IPS-18c (cell line): ENCODE measurements around the gene RBM25.
"Not testable (repeated sequence)": the region's sequence is repeated elsewhere in the genome, so short reads cannot be mapped to it uniquely, and the experiment has no call there.

Experiments used
- H3K4me3 ChIP-seq: 2 replicates; pipeline ENCODE4 v1.7.0; 2013; ENCODE audit warnings: low read depth, mild to moderate bottlenecking, low read length, moderate library complexity; ENCODE audit not compliant: insufficient read depth
- H3K9me3 ChIP-seq: one replicate; pipeline ENCODE4 v1.6.1; 2013; ENCODE audit warnings: mild to moderate bottlenecking, low read length, moderate library complexity; ENCODE audit not compliant: control insufficient read depth, insufficient read depth

Gene RBM25

GRCh38 chr14:73143617-73144016, 85.3 kb downstream of the RBM25 start:
- Histone ChIP-seq H3K4me3 (no peak overlapping the region), H3K9me3 (no peaks in the 10 kb centered on the region)

GRCh38 chr14:73145371-73145770, 87.0 kb downstream of the RBM25 start:
- no peak overlapping the region for H3K4me3 ChIP-seq
- H3K9me3 ChIP-seq, result no peaks in the 10 kb centered on the region

GRCh38 chr14:73146111-73146510, 87.8 kb downstream of the RBM25 start:
- Histone ChIP-seq H3K9me3 (no peaks in the 10 kb centered on the region), H3K4me3 (no peak overlapping the region)

- H3K9me3 ChIP-seq, result no peaks in the 10 kb centered on the region
- H3K4me3 ChIP-seq, result no peak overlapping the region
Observed at GRCh38 chr14:73149753-73150152, 91.4 kb downstream of the RBM25 start.

- no peaks in the 10 kb centered on the region for H3K9me3 ChIP-seq
- H3K4me3 ChIP-seq, result no peak overlapping the region
Observed at GRCh38 chr14:73153272-73153671, 94.9 kb downstream of the RBM25 start.

- H3K4me3 ChIP-seq, result no peak overlapping the region
- no peaks in the 10 kb centered on the region for H3K9me3 ChIP-seq
Observed at GRCh38 chr14:73162251-73162650, 103.9 kb downstream of the RBM25 start.

- H3K9me3 ChIP-seq, result no peaks in the 10 kb centered on the region
- no peak overlapping the region for H3K4me3 ChIP-seq
Observed at GRCh38 chr14:73166399-73166798, 108.1 kb downstream of the RBM25 start.

- no peak overlapping the region for H3K4me3 ChIP-seq
- H3K9me3 ChIP-seq, result no peaks in the 10 kb centered on the region
Observed at GRCh38 chr14:73167727-73168126, 109.4 kb downstream of the RBM25 start.

- H3K4me3 ChIP-seq, result no peak overlapping the region
- no peaks in the 10 kb centered on the region for H3K9me3 ChIP-seq
Observed at GRCh38 chr14:73168274-73168673, 109.9 kb downstream of the RBM25 start.

- Histone ChIP-seq H3K4me3 (no peak overlapping the region), H3K9me3 (no peaks in the 10 kb centered on the region)
Observed at GRCh38 chr14:73168691-73169090, 110.4 kb downstream of the RBM25 start.

- not testable (repeated sequence) for H3K9me3 ChIP-seq, H3K4me3 ChIP-seq
Observed at GRCh38 chr14:73169855-73170254, 111.5 kb downstream of the RBM25 start.

- H3K4me3 ChIP-seq, result no peak overlapping the region
- no peaks in the 10 kb centered on the region for H3K9me3 ChIP-seq
Observed at GRCh38 chr14:73170686-73171085, 112.4 kb downstream of the RBM25 start.

- Histone ChIP-seq H3K4me3 (no peak overlapping the region), H3K9me3 (no peaks in the 10 kb centered on the region)
Observed at GRCh38 chr14:73172500-73172899, 114.2 kb downstream of the RBM25 start.

GRCh38 chr14:73173092-73173735, 114.9 kb downstream of the RBM25 start:
- H3K9me3 ChIP-seq, result peaks cover 3% of the 10 kb centered on the region
- H3K4me3 ChIP-seq, result no peak overlapping the region
